MCF 10A (cell line): ENCODE measurements around the gene LRCH3. TPM values are rescaled to one million over a fixed set of nuclear protein-coding genes. Genes with fewer than 3 reads are reported as not detected.

Experiments
- BruUV-seq: library from RNA; stranded (reverse); fragments of 400-500 nt; replicated peaks from 2 replicates; lab custom pipeline; 2021; lab: Mats Ljungman, UMichigan
- CTCF ChIA-PET: fragments of 300-600 bp; sonication (Branson Sonifier 250); formaldehyde crosslinking; extraction: SDS; loops from one replicate; lab custom pipeline; 2021; ENCODE audit warnings: antibody characterized with exemption, inconsistent platforms; lab: Yijun Ruan, JAX
- POLR2A ChIA-PET: fragments of 300-600, 350-650 bp; sonication (Branson Sonifier 250); formaldehyde crosslinking; extraction: SDS; loops from one replicate; lab custom pipeline; 2020; ENCODE audit warnings: antibody characterized with exemption, inconsistent platforms; lab: Yijun Ruan, JAX
- DNase-seq: peaks from one replicate; pipeline ENCODE4 v3.0.0-alpha.2; 2018; ENCODE audit not compliant: unreplicated experiment
- H3K27ac Mint-ChIP-seq: one replicate; pipeline ENCODE4 v1.8.0; 2022; ENCODE audit warnings: mild to moderate bottlenecking, low read depth, mixed read lengths; ENCODE audit not compliant: unreplicated experiment
- H3K27me3 Mint-ChIP-seq: one replicate; pipeline ENCODE4 v1.8.0; 2022; ENCODE audit warnings: mixed read lengths; ENCODE audit not compliant: insufficient read depth, unreplicated experiment
- H3K36me3 Mint-ChIP-seq: one replicate; pipeline ENCODE4 v1.8.0; 2022; ENCODE audit warnings: mild to moderate bottlenecking, moderate library complexity, mixed read lengths; ENCODE audit not compliant: insufficient read depth, unreplicated experiment
- H3K4me1 Mint-ChIP-seq: one replicate; pipeline ENCODE4 v1.8.0; 2022; ENCODE audit warnings: mixed read lengths; ENCODE audit not compliant: insufficient read depth, unreplicated experiment
- H3K4me3 Mint-ChIP-seq: one replicate; pipeline ENCODE4 v1.8.0; 2022; ENCODE audit warnings: mild to moderate bottlenecking, moderate library complexity, mixed read lengths; ENCODE audit not compliant: unreplicated experiment
- H3K9me3 Mint-ChIP-seq: one replicate; pipeline ENCODE4 v1.8.0; 2022; ENCODE audit warnings: mixed read lengths; ENCODE audit not compliant: unreplicated experiment
- intact Hi-C: fragments of 100-400 bp; cut with micrococcal nuclease; formaldehyde crosslinking; loops from 2 replicates; pipeline ENCODE4 v1.14.1; 2022
- total RNA-seq: library from RNA; stranded (reverse); gene quantifications from 2 replicates; pipeline ENCODE4 v1.2.3, GENCODE V29; 2022
- TF ChIP-seq, protein P1 (sequence below): fragments of 200-600 bp; IDR thresholded peaks from one replicate; pipeline ENCODE4 v1.8.0; 2022; ENCODE audit warnings: antibody characterized with exemption, mild to moderate bottlenecking; ENCODE audit not compliant: unreplicated experiment

LRCH3 gene
- total RNA-seq, 1 experiment from 2014 or later, result 58.8 TPM

DNA sequence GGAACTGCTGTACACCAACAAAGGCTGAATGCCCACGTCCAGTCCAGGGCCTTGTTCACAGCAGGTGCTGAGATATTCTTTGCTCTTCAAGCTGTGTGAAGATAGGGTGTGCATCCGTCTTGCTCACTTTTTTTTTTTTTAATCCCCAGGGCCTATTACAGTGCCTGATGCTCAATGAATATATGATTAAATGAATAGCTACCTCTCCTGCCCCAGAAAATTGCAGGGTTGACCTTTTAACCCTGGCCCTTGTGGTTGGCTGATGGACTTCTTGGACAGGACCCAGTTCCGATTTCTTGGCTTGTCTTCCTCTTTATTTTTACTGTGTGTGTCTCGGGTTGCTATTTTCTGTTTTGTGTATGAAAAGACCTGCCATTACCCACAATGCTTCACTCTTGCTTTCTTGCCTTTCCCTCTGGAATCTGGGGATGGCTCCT, 44.2 kb upstream of the LRCH3 start:
- H3K27me3 Mint-ChIP-seq, result no peaks in the 10 kb centered on the region
- H3K9me3 Mint-ChIP-seq, result no peaks in the 10 kb centered on the region
- no peak overlapping the region for H3K27ac Mint-ChIP-seq
- H3K36me3 Mint-ChIP-seq, result peaks cover 7% of the 10 kb centered on the region
- no TSS peak for BruUV-seq
- ChIA-PET POLR2A (interaction anchor here (1.2 to 7.1 kb wide), 3 partner anchors 11 to 13 kb away, joined by 3 to 76 read pairs (median 6); partner anchors contain the start of gene RUBCN), CTCF (no interaction called here)
- H3K4me3 Mint-ChIP-seq, result no peak overlapping the region
- DNase-seq, result no peak
- H3K4me1 Mint-ChIP-seq, result peaks cover 14% of the 10 kb centered on the region
- intact Hi-C loops, result no loop called here
- TF ChIP-seq, protein P1, sequence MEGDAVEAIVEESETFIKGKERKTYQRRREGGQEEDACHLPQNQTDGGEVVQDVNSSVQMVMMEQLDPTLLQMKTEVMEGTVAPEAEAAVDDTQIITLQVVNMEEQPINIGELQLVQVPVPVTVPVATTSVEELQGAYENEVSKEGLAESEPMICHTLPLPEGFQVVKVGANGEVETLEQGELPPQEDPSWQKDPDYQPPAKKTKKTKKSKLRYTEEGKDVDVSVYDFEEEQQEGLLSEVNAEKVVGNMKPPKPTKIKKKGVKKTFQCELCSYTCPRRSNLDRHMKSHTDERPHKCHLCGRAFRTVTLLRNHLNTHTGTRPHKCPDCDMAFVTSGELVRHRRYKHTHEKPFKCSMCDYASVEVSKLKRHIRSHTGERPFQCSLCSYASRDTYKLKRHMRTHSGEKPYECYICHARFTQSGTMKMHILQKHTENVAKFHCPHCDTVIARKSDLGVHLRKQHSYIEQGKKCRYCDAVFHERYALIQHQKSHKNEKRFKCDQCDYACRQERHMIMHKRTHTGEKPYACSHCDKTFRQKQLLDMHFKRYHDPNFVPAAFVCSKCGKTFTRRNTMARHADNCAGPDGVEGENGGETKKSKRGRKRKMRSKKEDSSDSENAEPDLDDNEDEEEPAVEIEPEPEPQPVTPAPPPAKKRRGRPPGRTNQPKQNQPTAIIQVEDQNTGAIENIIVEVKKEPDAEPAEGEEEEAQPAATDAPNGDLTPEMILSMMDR, result no peak

DNA sequence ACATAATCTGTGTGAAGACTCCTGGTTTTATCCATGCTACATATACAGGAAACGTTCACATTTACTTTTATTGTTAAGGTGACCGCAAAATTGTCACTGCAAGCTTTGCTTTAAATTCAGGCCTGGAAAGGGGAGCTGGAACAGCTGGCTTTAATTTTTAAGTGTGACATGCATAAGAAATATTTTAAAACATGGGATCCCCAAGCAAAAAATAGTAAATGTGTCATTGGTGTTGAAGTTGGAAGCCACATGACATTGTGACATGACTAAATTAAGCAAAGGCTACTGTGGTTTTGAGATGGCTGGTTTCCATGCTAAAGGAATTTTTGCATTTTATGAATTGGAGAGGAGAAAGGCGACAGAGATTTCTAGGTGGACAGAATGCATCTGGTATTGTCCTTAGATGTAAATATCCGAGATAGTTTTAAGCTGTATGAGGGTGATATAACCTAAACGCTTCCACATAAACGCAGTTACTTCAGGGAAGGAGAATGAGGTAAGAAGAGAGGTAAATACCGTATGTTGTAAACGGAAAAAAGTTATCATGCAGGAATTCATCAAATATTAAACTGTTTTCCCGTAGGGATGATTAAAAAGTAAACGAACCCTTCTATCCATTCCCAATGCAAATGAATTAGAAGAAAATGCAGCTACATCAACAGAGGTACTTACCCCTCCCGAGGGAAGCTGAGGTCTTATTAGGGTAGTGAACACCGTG, 42.3 kb upstream of the LRCH3 start:
- ChIA-PET CTCF (interaction anchor here (0.8 to 1.5 kb wide), 5 partner anchors 9 to 45 kb away, joined by 3 to 7 read pairs (median 3); no protein-coding TSS in a partner anchor), POLR2A (interaction anchor here (0.6 to 7.1 kb wide), 12 partner anchors 9 to 210 kb away, joined by 3 to 76 read pairs (median 10); partner anchors contain the start of genes LRCH3 and RUBCN)
- DNase-seq, result no peak
- Mint-ChIP-seq H3K27ac (peak overlapping the region; percentile 97), H3K36me3 (peaks cover 7% of the 10 kb centered on the region), H3K27me3 (no peaks in the 10 kb centered on the region), H3K4me1 (peaks cover 20% of the 10 kb centered on the region), H3K9me3 (no peaks in the 10 kb centered on the region), H3K4me3 (peak overlapping the region; percentile 98)
- intact Hi-C loops, result no loop called here
- TF ChIP-seq, protein P1, result no peak
- no TSS peak for BruUV-seq

DNA sequence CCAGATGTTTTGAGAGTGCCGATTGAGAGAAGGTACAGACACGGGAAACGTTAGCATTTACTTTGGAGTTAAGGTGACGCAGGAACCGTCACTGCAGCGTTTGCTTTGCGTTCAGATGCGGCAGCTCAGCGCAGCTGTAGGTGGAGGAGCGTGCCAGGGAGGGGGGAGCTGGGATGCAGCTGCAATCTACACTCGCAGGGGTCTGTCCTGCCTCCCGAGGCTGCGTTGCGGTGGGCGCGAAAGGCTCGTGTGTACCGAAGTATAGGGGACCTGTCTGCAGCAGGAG, 41.8 kb upstream of the LRCH3 start:
- TF ChIP-seq, protein P1, result no peak
- Mint-ChIP-seq H3K27ac (peak overlapping the region; percentile 97), H3K27me3 (no peaks in the 10 kb centered on the region), H3K9me3 (no peaks in the 10 kb centered on the region), H3K36me3 (peaks cover 7% of the 10 kb centered on the region), H3K4me1 (peaks cover 24% of the 10 kb centered on the region), H3K4me3 (peak overlapping the region; percentile 98)
- POLR2A ChIA-PET, result interaction anchor here (0.6 to 7.1 kb wide), 14 partner anchors 9 to 209 kb away, joined by 3 to 76 read pairs (median 6); partner anchors contain the start of genes LRCH3 and RUBCN
- BruUV-seq, result no TSS peak
- peak; percentile 45 for DNase-seq
- CTCF ChIA-PET, result interaction anchor here (0.6 to 1.5 kb wide), 6 partner anchors 9 to 57 kb away, joined by 3 to 7 read pairs (median 4); no protein-coding TSS in a partner anchor
- intact Hi-C loops, result no loop called here
